Transverse colon (tissue), 4 donors: ENCODE results near the gene FRZB. TPM values are rescaled to one million over a fixed set of nuclear protein-coding genes. Genes with fewer than 3 reads are reported as not detected.

ENCODE experiments used
- DNase-seq: peaks from one replicate; pipeline ENCODE4 v3.0.0-alpha.2; 2019
- H3K27ac ChIP-seq, 4 donors: fragments of 200-600 bp; sonication (generic); 2 replicates each; pipeline ENCODE4 v1.5.1; 2016 to 2018; ENCODE audit warnings: inconsistent platforms in 4 of 4
- H3K27me3 ChIP-seq: fragments of 200-600 bp; sonication (generic); 2 replicates; pipeline ENCODE4 v1.5.1; 2017; ENCODE audit warnings: inconsistent platforms
- H3K36me3 ChIP-seq, 4 donors: fragments of 200-600 bp; sonication (generic); 2 replicates each; pipeline ENCODE4 v1.5.1; 2017 to 2019; ENCODE audit warnings: inconsistent platforms in 4 of 4
- H3K4me1 ChIP-seq, 4 donors: fragments of 200-600 bp; sonication (generic); 2 replicates each; pipeline ENCODE4 v1.5.1; 2017 to 2020; ENCODE audit warnings: inconsistent platforms in 4 of 4
- H3K4me3 ChIP-seq, 4 donors: fragments of 200-600 bp; sonication (generic); 1 replicate in 1 of 4; 2 replicates in 3 of 4; pipeline versions ENCODE4 v1.5.1 to v1.6.1; 2017 to 2019; ENCODE audit warnings: inconsistent platforms in 4 of 4
- H3K9me3 ChIP-seq, 2 donors: fragments of 200-600 bp; sonication (generic); 2 replicates each; pipeline ENCODE4 v1.5.1; 2017 to 2019; ENCODE audit warnings: inconsistent platforms in 2 of 2
- EP300 ChIP-seq: sonication (generic); formaldehyde crosslinking; IDR thresholded peaks from one replicate; pipeline ENCODE4 v1.6.1; 2017; ENCODE audit warnings: antibody characterized with exemption, low read depth
- POLR2A ChIP-seq: fragments of 450-650 bp; IDR thresholded peaks from one replicate; pipeline ENCODE4 v1.6.1; 2016; ENCODE audit warnings: antibody characterized with exemption, mild to moderate bottlenecking, moderate library complexity
- POLR2AphosphoS5 ChIP-seq, 3 donors: sonication (generic); formaldehyde crosslinking; IDR thresholded peaks; one replicate each; pipeline ENCODE4 v1.6.1; 2016; ENCODE audit warnings: antibody characterized with exemption in 3 of 3
- WGBS, 2 donors: methylation state at CpG; one replicate each; pipeline ENCODE4 v1.1.5; 2018; ENCODE audit warnings: low coverage in 1 of 2; 5-methylcytosine and 5-hydroxymethylcytosine counted together
- in situ Hi-C, 4 donors: fragments of 200-750 bp; cut with MboI; loops; one replicate each; pipeline versions ENCODE4 v1.15.0 to v1.15.1; 2017; ENCODE audit warnings: low sequenced_read_pairs in 3 of 4, low pct_ligation_motif_present in 1 of 4, low pct_unique_long_range_greater_than_20kb in 1 of 4
- intact Hi-C: fragments of 100-400 bp; cut with DNase I; formaldehyde crosslinking; loops from one replicate; pipeline ENCODE4 v1.15.1; 2023; ENCODE audit warnings: low total_unique reads
- total RNA-seq, 4 donors: library from RNA; depleted of rRNA; stranded (reverse); fragments of >200 nt; gene quantifications; one replicate each; pipeline ENCODE4 v1.1.0, GENCODE V29; 2016
- TF ChIP-seq, protein P1 (sequence below), 5 experiments: fragments of 200-600 bp in 3 of 5; fragments of 450-650 bp in 2 of 5; sonication (generic) in 3 of 5; IDR thresholded peaks; 1 replicate in 2 of 5; 2 replicates in 3 of 5; pipeline ENCODE4 v1.5.1; 2016 to 2017; ENCODE audit warnings: antibody characterized with exemption in 5 of 5, inconsistent platforms in 3 of 5, mild to moderate bottlenecking in 2 of 5, moderate library complexity in 1 of 5

The FRZB gene
- total RNA-seq, 4 donors from 2014 or later = 0.37 to 11.9 (median 2.9) TPM

DNA sequence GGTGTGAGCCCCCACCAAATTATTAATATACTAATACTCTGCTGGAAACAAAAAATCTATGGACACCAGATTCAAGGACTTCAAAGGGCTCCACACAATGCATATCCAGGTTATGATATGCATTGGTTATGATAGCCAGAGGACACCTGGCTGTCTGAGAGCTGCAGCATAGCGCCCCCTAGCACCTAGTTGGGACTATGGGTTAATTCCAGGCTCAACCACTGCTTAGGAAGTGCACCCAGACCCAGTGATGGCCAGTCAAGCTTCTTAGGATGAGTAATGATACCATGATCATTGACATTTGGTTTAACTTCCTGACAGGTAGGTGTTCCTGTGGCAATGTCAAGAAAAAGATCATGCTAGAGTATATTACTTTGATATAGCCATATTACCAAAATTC is 3.8 kb upstream of the FRZB start:
- Histone ChIP-seq H3K4me3 (no peak overlapping the region), H3K27ac (no peak overlapping the region), H3K36me3 (no peaks in the 10 kb centered on the region), H3K27me3 (peaks cover 18% of the 10 kb centered on the region), H3K4me1 (peaks cover 0 to 27% (median 15%) of the 10 kb centered on the region in 4 donors), H3K9me3 (no peaks in the 10 kb centered on the region)
- no peak for DNase-seq
- intact Hi-C loops = no loop called here
- TF ChIP-seq POLR2AphosphoS5 (IDR thresholded peaks at IDR 0.05) (no peak), POLR2A (no peak)
- TF ChIP-seq, protein P1, sequence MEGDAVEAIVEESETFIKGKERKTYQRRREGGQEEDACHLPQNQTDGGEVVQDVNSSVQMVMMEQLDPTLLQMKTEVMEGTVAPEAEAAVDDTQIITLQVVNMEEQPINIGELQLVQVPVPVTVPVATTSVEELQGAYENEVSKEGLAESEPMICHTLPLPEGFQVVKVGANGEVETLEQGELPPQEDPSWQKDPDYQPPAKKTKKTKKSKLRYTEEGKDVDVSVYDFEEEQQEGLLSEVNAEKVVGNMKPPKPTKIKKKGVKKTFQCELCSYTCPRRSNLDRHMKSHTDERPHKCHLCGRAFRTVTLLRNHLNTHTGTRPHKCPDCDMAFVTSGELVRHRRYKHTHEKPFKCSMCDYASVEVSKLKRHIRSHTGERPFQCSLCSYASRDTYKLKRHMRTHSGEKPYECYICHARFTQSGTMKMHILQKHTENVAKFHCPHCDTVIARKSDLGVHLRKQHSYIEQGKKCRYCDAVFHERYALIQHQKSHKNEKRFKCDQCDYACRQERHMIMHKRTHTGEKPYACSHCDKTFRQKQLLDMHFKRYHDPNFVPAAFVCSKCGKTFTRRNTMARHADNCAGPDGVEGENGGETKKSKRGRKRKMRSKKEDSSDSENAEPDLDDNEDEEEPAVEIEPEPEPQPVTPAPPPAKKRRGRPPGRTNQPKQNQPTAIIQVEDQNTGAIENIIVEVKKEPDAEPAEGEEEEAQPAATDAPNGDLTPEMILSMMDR (IDR thresholded peaks at IDR 0.05) = peak in 1 of 5 experiments; percentile 14
- in situ Hi-C loops = no loop called here
- 14% methylated on average over 1 of the region's 1 CpG; no CpG with 5 or more reads in 1 of the 2 donors for WGBS, 2 donors

DNA sequence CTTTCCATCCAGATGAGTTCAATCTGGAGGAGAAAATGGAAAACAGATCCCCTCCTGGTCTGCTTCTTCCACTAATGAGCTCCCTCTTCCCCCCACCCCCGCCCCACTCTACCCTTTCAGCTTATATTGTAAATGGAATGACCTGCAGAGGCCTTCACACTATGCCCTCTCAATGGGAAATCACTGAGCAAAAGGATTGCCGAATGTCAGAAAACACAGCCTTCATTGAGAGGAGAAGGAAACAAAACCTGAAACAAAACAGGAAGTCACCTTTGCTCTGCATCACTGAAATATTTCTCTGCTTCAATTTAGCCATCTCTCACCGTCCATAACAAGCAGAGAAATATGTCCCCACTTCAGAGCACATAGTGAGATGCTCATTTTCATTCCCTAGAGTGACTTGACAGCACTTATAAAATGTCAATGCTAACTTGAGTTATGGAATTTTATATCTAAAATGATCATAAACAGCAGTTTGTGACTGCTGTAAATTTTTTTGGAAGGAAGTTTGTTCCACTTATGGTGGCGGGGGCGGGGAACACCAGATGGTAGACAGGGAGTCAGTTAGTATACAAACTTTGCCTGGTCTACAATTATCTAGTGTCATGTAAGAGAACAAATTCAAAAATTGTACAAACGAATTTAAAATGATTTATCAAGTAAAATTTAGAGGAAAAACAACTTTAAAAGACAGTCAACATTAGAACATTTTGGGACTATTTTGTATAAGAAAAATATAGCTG is 1.8 kb upstream of the FRZB start:
- DNase-seq = peak; percentile 14
- Histone ChIP-seq H3K36me3 (no peaks in the 10 kb centered on the region), H3K4me3 (no peak overlapping the region), H3K4me1 (peaks cover 0 to 27% (median 15%) of the 10 kb centered on the region in 4 donors), H3K27ac (peak overlapping the region in 3 of 4 donors; percentile 61 to 79 (median 72)), H3K27me3 (peaks cover 18% of the 10 kb centered on the region), H3K9me3 (no peaks in the 10 kb centered on the region)
- intact Hi-C loops = no loop called here
- in situ Hi-C loops = no loop called here
- TF ChIP-seq, protein P1 (IDR thresholded peaks at IDR 0.05) = no peak
- TF ChIP-seq POLR2AphosphoS5 (IDR thresholded peaks at IDR 0.05) = no peak
- TF ChIP-seq EP300 = no peak
- 43 to 46% methylated on average over 4 to 6 of the region's 6 CpGs for WGBS, 2 donors

DNA sequence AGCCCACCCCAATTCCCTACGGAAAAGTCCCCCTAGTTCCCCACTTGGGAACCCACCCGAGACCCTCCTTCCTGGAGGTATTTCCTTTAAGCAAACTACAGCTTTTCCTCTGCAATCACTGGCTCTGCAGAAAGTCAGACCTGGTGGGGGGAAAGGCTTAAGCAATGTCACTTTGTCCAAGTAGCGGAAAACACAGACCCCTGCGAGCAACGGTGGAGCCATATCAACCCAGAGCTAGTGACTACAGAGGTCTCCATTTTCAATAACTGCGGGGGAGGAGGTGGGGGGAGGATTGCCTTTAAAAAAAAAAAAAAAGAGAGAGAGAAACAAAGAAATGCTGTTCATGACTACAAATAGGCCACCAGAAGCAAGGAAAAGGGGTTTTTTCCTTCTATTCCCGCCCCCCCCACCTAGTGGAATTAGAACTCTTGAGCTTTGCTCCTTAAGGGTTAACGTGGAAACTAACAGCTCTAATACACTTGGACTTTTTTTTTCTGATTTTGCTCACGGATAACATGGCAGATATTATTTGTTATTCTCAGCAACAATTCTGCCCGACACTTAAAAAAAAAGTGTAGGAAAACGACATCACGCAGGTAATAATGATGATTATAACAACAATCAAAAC is 1.1 kb upstream of the FRZB start:
- H3K9me3 ChIP-seq = no peaks in the 10 kb centered on the region
- H3K4me1 ChIP-seq = peaks cover 0 to 27% (median 15%) of the 10 kb centered on the region in 4 donors
- H3K27me3 ChIP-seq = peaks cover 18% of the 10 kb centered on the region
- no peaks in the 10 kb centered on the region for H3K36me3 ChIP-seq
- no peak for DNase-seq
- 57 to 67% methylated on average over 7 to 12 of the region's 12 CpGs for WGBS, 2 donors
- intact Hi-C loops = no loop called here
- peak overlapping the region; percentile 61 to 79 (median 70) for H3K27ac ChIP-seq
- in situ Hi-C loops = no loop called here
- TF ChIP-seq POLR2AphosphoS5 (IDR thresholded peaks at IDR 0.05) (no peak), EP300 (no peak), POLR2A (no peak)
- TF ChIP-seq, protein P1 (IDR thresholded peaks at IDR 0.05) = no peak
- H3K4me3 ChIP-seq = peak overlapping the region; percentile 13 to 50 (median 27)

DNA sequence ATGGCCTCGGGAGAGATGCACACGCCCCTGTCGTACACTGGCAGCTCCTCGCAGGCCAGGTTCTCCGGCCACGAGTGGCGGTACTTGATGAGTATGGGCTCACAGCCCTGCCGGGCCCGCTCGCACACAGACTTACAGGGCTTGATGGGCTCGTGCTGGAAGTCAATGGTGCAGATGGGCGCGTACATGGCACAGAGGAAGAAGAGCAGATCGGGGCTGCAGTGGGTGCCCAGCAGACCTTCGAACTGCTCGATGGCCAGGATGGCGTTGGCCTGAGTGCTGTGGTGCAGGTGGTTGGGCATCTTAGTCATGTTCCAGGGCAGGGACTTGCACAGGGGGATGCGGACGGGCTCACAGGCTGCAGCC is 359 bp downstream of the FRZB start:
- TF ChIP-seq EP300 (no peak), POLR2A (no peak), POLR2AphosphoS5 (IDR thresholded peaks at IDR 0.05) (no peak)
- TF ChIP-seq, protein P1 (IDR thresholded peaks at IDR 0.05) = no peak
- H3K36me3 ChIP-seq = no peaks in the 10 kb centered on the region
- DNase-seq = no peak
- in situ Hi-C loops (no loop called here), intact Hi-C loops (no loop called here)
- no peaks in the 10 kb centered on the region for H3K9me3 ChIP-seq
- H3K27ac ChIP-seq = peak overlapping the region; percentile 61 to 79 (median 70)
- peak overlapping the region in 3 of 4 donors; percentile 25 to 50 (median 29) for H3K4me3 ChIP-seq
- peaks cover 18% of the 10 kb centered on the region for H3K27me3 ChIP-seq
- peaks cover 0 to 34% (median 15%) of the 10 kb centered on the region in 4 donors for H3K4me1 ChIP-seq
- WGBS, 2 donors = 53% methylated on average over 19 of the region's 19 CpGs; no CpG with 5 or more reads in 1 of the 2 donors
